HepG2 (cell line): ENCODE measurements around the gene PACS1. TPM values are rescaled to one million over a fixed set of nuclear protein-coding genes. Genes with fewer than 3 reads are reported as not detected.

Experiments used
- CEBPZ ChIP-seq: IDR thresholded peaks from 2 replicates; pipeline ENCODE4 v1.6.1; 2012; ENCODE audit warnings: low read length, improper control_type of control experiment
- CHD2 ChIP-seq: IDR thresholded peaks from 2 replicates; pipeline ENCODE4 v1.6.1; 2011; ENCODE audit warnings: low read depth, low read length, improper control_type of control experiment
- CREM ChIP-seq, 2 experiments: sonication (generic) in 1 of 2; formaldehyde crosslinking in 1 of 2; IDR thresholded peaks; 2 replicates each; pipeline versions ENCODE4 v1.4.0 to v1.6.1; 2016 to 2020; ENCODE audit warnings: antibody characterized with exemption in 1 of 2, mild to moderate bottlenecking in 1 of 2, missing genetic modification reagents in 1 of 2
- DNMT3B ChIP-seq: conservative IDR thresholded peaks from 2 replicates; pipeline ENCODE4 v1.6.1; 2016; ENCODE audit warnings: missing biosample characterization, control low read depth
- HES4 ChIP-seq: sonication (generic); formaldehyde crosslinking; IDR thresholded peaks from 2 replicates; pipeline ENCODE4 v1.9.0; 2021; ENCODE audit warnings: mild to moderate bottlenecking, missing genetic modification reagents, borderline replicate concordance
- HHEX ChIP-seq: IDR thresholded peaks from 2 replicates; pipeline ENCODE4 v1.6.1; 2016; ENCODE audit warnings: control low read depth
- HOMEZ ChIP-seq: IDR thresholded peaks from 2 replicates; pipeline ENCODE4 v1.6.1; 2016; ENCODE audit warnings: low read depth
- MEIS1 ChIP-seq: sonication (generic); formaldehyde crosslinking; IDR thresholded peaks from 2 replicates; pipeline ENCODE4 v1.9.0; 2021; ENCODE audit warnings: mild to moderate bottlenecking, missing genetic modification reagents, moderate library complexity, borderline replicate concordance
- PAWR ChIP-seq: sonication (generic); formaldehyde crosslinking; IDR thresholded peaks from 2 replicates; pipeline ENCODE4 v1.4.0; 2020; ENCODE audit warnings: missing genetic modification reagents, mild to moderate bottlenecking, borderline replicate concordance
- RCOR2 ChIP-seq: IDR thresholded peaks from 2 replicates; pipeline ENCODE4 v1.6.1; 2016; ENCODE audit warnings: missing biosample characterization, missing genetic modification reagents
- REXO4 ChIP-seq: sonication (generic); formaldehyde crosslinking; IDR thresholded peaks from 2 replicates; pipeline ENCODE4 v1.8.0; 2022; ENCODE audit warnings: missing genetic modification reagents, mild to moderate bottlenecking, borderline replicate concordance
- ZBTB21 ChIP-seq: sonication (generic); formaldehyde crosslinking; IDR thresholded peaks from 2 replicates; pipeline ENCODE4 v1.4.0; 2020; ENCODE audit warnings: missing genetic modification reagents
- ZNF180 ChIP-seq: sonication (generic); formaldehyde crosslinking; IDR thresholded peaks from 2 replicates; pipeline ENCODE4 v1.4.0; 2020; ENCODE audit warnings: low read depth, missing genetic modification reagents, borderline replicate concordance
- ZNF329 ChIP-seq: sonication (generic); formaldehyde crosslinking; IDR thresholded peaks from 2 replicates; pipeline ENCODE4 v1.9.0; 2021; ENCODE audit warnings: low read depth, mild to moderate bottlenecking, missing genetic modification reagents
- ZNF484 ChIP-seq: sonication (generic); formaldehyde crosslinking; IDR thresholded peaks from 2 replicates; pipeline ENCODE4 v1.5.1; 2020; ENCODE audit warnings: mild to moderate bottlenecking, low read depth, missing genetic modification reagents, borderline replicate concordance
- ZNF615 ChIP-seq: sonication (generic); formaldehyde crosslinking; IDR thresholded peaks from 2 replicates; pipeline ENCODE4 v1.5.0; 2020; ENCODE audit warnings: mild to moderate bottlenecking, missing genetic modification reagents, borderline replicate concordance
- ZNF839 ChIP-seq: sonication (generic); formaldehyde crosslinking; IDR thresholded peaks from 2 replicates; pipeline ENCODE4 v1.4.0; 2020; ENCODE audit warnings: missing genetic modification reagents, mild to moderate bottlenecking, borderline replicate concordance
- ZSCAN21 ChIP-seq: sonication (generic); formaldehyde crosslinking; IDR thresholded peaks from 2 replicates; pipeline ENCODE4 v1.8.0; 2022; ENCODE audit warnings: mild to moderate bottlenecking, missing genetic modification reagents, moderate library complexity, borderline replicate concordance
- ZSCAN25 ChIP-seq: sonication (generic); formaldehyde crosslinking; IDR thresholded peaks from 2 replicates; pipeline ENCODE4 v1.8.0; 2022; ENCODE audit warnings: mild to moderate bottlenecking, missing genetic modification reagents
- polyA plus RNA-seq, 8 experiments: library from polyadenylated mRNA; depleted of rRNA in 3 of 8; stranded (reverse) in 7 of 8; unstranded in 1 of 8; fragments of >200 nt; fragmentation: Illumina TruSeq in 4 of 8; extraction: Trizol in 4 of 8; gene quantifications; 2 replicates each; pipeline versions ENCODE4 v1.2.1 to v1.2.3, GENCODE V29; 2011 to 2016; ENCODE audit warnings: low read depth in 4 of 8, missing spikeins in 1 of 8, mixed read lengths in 1 of 8; ENCODE audit not compliant: insufficient read depth in 1 of 8
- total RNA-seq, 5 experiments: library from RNA; depleted of rRNA; stranded (reverse); fragments of >200 nt; fragmentation: Illumina TruSeq; extraction: Trizol; gene quantifications; 2 replicates each; pipeline ENCODE4 v1.2.3, GENCODE V29; 2016; ENCODE audit warnings: low read depth in 1 of 5
- TF ChIP-seq, protein P1 (sequence below): sonication (generic); formaldehyde crosslinking; IDR thresholded peaks from 2 replicates; pipeline ENCODE4 v1.5.0; 2020; ENCODE audit warnings: mild to moderate bottlenecking, low read depth, missing genetic modification reagents, borderline replicate concordance
- TF ChIP-seq, protein P2 (sequence below): sonication (generic); formaldehyde crosslinking; IDR thresholded peaks from 2 replicates; pipeline ENCODE4 v1.4.0; 2020; ENCODE audit warnings: mild to moderate bottlenecking, missing genetic modification reagents

Gene PACS1
- total and polyA plus RNA-seq, 2 of the 13 experiments (the other 11 are each of a cell fraction or from before 2014, with no cell fraction given) = 7.6 to 8.6 TPM

DNA sequence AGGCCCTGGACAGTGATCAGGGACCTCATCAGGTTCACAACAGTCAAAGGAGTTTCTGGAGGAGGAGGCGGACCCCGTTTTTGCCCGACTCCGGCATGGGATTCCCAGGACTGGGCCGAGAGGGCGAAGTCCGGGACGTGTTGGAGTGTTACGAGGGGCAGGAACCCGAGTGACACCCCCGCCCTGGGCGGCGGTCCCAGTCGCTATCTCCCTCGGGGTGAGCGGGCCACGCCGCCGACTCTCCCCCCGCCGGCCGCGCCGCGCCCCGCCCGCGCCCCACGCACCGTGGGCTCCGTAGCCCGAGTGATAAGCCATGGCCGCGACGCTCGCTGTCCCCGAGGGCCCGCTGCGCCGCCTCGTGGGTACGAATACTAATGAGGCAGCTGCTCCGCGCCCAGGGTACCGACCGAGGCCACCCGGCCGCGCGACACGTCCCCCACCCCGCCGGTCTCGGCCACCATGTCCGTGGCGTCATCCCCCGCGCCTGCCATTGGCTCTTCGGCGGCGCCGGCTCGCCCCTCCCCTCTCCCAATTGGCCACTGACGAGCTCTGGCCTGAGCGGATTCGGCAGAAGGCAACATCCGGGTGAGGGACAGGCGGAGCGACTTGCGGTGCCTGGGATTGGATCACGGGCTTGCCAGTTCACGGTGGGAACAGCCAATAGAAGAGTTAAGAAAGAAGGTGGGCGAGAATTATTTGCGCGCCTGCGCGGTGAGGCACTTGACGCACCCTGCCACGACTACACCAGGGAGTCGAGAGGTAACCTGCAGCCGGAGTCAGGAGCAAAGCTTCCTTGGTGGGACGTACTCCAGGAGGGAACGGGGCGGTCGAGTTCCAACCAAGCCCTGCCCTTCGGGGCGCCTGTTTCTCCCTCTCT lies 218.8 kb downstream of the PACS1 start, which contains the start of gene YIF1A (continued):
- TF ChIP-seq HHEX (CRISPR knock-in tag) (no peak), MEIS1 (no peak), REXO4 (no peak), ZSCAN21 (CRISPR knock-in tag) (peak; percentile 60; the same call in 1 of the 2 replicates), CREM (IDR thresholded peaks at IDR 0.05) (peak; percentile 80), CREM (CRISPR knock-in tag; IDR thresholded peaks at IDR 0.05) (no peak), RCOR2 (no peak), CEBPZ (peak; percentile 31; the same call in 1 of the 2 replicates), ZNF180 (CRISPR knock-in tag) (no peak), ZNF329 (CRISPR knock-in tag) (0 out of 2 replicates have a peak, but pooled peaks have one; percentile 46), HOMEZ (CRISPR knock-in tag) (no peak), ZBTB21 (CRISPR knock-in tag) (no peak), ZNF484 (CRISPR knock-in tag) (no peak), DNMT3B (CRISPR knock-in tag) (no peak), CHD2 (peak; percentile 52; the same call in 1 of the 2 replicates), ZSCAN25 (no peak), PAWR (no peak), HES4 (CRISPR knock-in tag) (no peak; the same call in 1 of the 2 replicates), ZNF615 (no peak), ZNF839 (CRISPR knock-in tag) (no peak)
- TF ChIP-seq, protein P1, sequence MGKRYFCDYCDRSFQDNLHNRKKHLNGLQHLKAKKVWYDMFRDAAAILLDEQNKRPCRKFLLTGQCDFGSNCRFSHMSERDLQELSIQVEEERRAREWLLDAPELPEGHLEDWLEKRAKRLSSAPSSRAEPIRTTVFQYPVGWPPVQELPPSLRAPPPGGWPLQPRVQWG (CRISPR knock-in tag) = no peak
- TF ChIP-seq, protein P2, sequence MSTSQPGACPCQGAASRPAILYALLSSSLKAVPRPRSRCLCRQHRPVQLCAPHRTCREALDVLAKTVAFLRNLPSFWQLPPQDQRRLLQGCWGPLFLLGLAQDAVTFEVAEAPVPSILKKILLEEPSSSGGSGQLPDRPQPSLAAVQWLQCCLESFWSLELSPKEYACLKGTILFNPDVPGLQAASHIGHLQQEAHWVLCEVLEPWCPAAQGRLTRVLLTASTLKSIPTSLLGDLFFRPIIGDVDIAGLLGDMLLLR (CRISPR knock-in tag) = no peak
